Neuron (in vitro differentiated cells): Measurements from ENCODE around the gene PTPRG.

Experiments used
- H2AFZ ChIP-seq: one replicate; pipeline ENCODE4 v1.6.1; 2013; ENCODE audit warnings: low read depth, mild to moderate bottlenecking, inconsistent platforms, low read length, moderate library complexity
- H3K27me3 ChIP-seq: one replicate; pipeline ENCODE4 v1.6.1; 2013; ENCODE audit warnings: low read length; ENCODE audit not compliant: insufficient read depth
- H3K36me3 ChIP-seq: one replicate; pipeline ENCODE4 v1.6.1; 2013; ENCODE audit warnings: low read length; ENCODE audit not compliant: insufficient read depth
- H3K4me1 ChIP-seq: one replicate; pipeline ENCODE4 v1.6.1; 2013; ENCODE audit warnings: low read length; ENCODE audit not compliant: insufficient read depth
- H3K4me3 ChIP-seq: 2 replicates; pipeline ENCODE4 v1.5.1; 2013; ENCODE audit warnings: mild to moderate bottlenecking, low read length, moderate library complexity
- H3K9me3 ChIP-seq: one replicate; pipeline ENCODE4 v1.6.1; 2013; ENCODE audit warnings: low read length

PTPRG gene

GRCh38 chr3:61832375-61833229 is 271.2 kb downstream of the PTPRG start:
- H3K36me3 ChIP-seq, result no peaks in the 10 kb centered on the region
- no peaks in the 10 kb centered on the region for H3K27me3 ChIP-seq
- H3K9me3 ChIP-seq, result no peaks in the 10 kb centered on the region
- H3K4me3 ChIP-seq, result no peak overlapping the region
- no peak overlapping the region for H2AFZ ChIP-seq
- H3K4me1 ChIP-seq, result no peaks in the 10 kb centered on the region

- Histone ChIP-seq H3K27me3 (no peaks in the 10 kb centered on the region), H3K9me3 (no peaks in the 10 kb centered on the region), H3K36me3 (no peaks in the 10 kb centered on the region), H3K4me1 (no peaks in the 10 kb centered on the region), H3K4me3 (no peak overlapping the region), H2AFZ (no peak overlapping the region)
Observed at GRCh38 chr3:61839256-61839655, 277.9 kb downstream of the PTPRG start.

- H3K36me3 ChIP-seq, result no peaks in the 10 kb centered on the region
- H3K9me3 ChIP-seq, result no peaks in the 10 kb centered on the region
- no peak overlapping the region for H2AFZ ChIP-seq
- H3K27me3 ChIP-seq, result no peaks in the 10 kb centered on the region
- no peaks in the 10 kb centered on the region for H3K4me1 ChIP-seq
- no peak overlapping the region for H3K4me3 ChIP-seq
Observed at GRCh38 chr3:61841111-61841845, 279.9 kb downstream of the PTPRG start.

GRCh38 chr3:61841988-61842387 is 280.6 kb downstream of the PTPRG start:
- H3K4me1 ChIP-seq, result no peaks in the 10 kb centered on the region
- H3K9me3 ChIP-seq, result no peaks in the 10 kb centered on the region
- no peaks in the 10 kb centered on the region for H3K27me3 ChIP-seq
- H2AFZ ChIP-seq, result no peak overlapping the region
- no peak overlapping the region for H3K4me3 ChIP-seq
- no peaks in the 10 kb centered on the region for H3K36me3 ChIP-seq

GRCh38 chr3:61844346-61844745 is 283.0 kb downstream of the PTPRG start:
- no peaks in the 10 kb centered on the region for H3K9me3 ChIP-seq
- H3K4me3 ChIP-seq, result no peak overlapping the region
- no peaks in the 10 kb centered on the region for H3K4me1 ChIP-seq
- H3K27me3 ChIP-seq, result no peaks in the 10 kb centered on the region
- no peaks in the 10 kb centered on the region for H3K36me3 ChIP-seq
- H2AFZ ChIP-seq, result no peak overlapping the region

- H3K9me3 ChIP-seq, result no peaks in the 10 kb centered on the region
- H3K4me3 ChIP-seq, result no peak overlapping the region
- no peak overlapping the region for H2AFZ ChIP-seq
- H3K27me3 ChIP-seq, result no peaks in the 10 kb centered on the region
- no peaks in the 10 kb centered on the region for H3K36me3 ChIP-seq
- H3K4me1 ChIP-seq, result no peaks in the 10 kb centered on the region
Observed at GRCh38 chr3:61846488-61846887, 285.1 kb downstream of the PTPRG start.

- no peaks in the 10 kb centered on the region for H3K36me3 ChIP-seq
- H3K27me3 ChIP-seq, result no peaks in the 10 kb centered on the region
- H3K4me3 ChIP-seq, result no peak overlapping the region
- H3K9me3 ChIP-seq, result no peaks in the 10 kb centered on the region
- no peaks in the 10 kb centered on the region for H3K4me1 ChIP-seq
- H2AFZ ChIP-seq, result no peak overlapping the region
Observed at GRCh38 chr3:61847784-61848462, 286.6 kb downstream of the PTPRG start.

- Histone ChIP-seq H3K9me3 (no peaks in the 10 kb centered on the region), H3K27me3 (no peaks in the 10 kb centered on the region), H2AFZ (no peak overlapping the region), H3K4me1 (no peaks in the 10 kb centered on the region), H3K36me3 (no peaks in the 10 kb centered on the region), H3K4me3 (no peak overlapping the region)
Observed at GRCh38 chr3:61848885-61849284, 287.5 kb downstream of the PTPRG start.

GRCh38 chr3:61853912-61854311 is 292.5 kb downstream of the PTPRG start:
- no peak overlapping the region for H3K4me3 ChIP-seq

GRCh38 chr3:61855211-61855610 is 293.8 kb downstream of the PTPRG start:
- no peak overlapping the region for H2AFZ ChIP-seq
- H3K4me1 ChIP-seq, result no peaks in the 10 kb centered on the region
- H3K27me3 ChIP-seq, result no peaks in the 10 kb centered on the region
- H3K4me3 ChIP-seq, result no peak overlapping the region
- H3K36me3 ChIP-seq, result no peaks in the 10 kb centered on the region
- H3K9me3 ChIP-seq, result no peaks in the 10 kb centered on the region

More at GRCh38 chr3:61853912-61854311, 292.5 kb downstream of the PTPRG start:
- Histone ChIP-seq H3K36me3 (no peaks in the 10 kb centered on the region), H3K9me3 (no peaks in the 10 kb centered on the region), H3K27me3 (no peaks in the 10 kb centered on the region), H2AFZ (no peak overlapping the region), H3K4me1 (no peaks in the 10 kb centered on the region)

- Histone ChIP-seq H3K36me3 (no peaks in the 10 kb centered on the region), H3K27me3 (no peaks in the 10 kb centered on the region), H3K4me1 (no peaks in the 10 kb centered on the region), H2AFZ (no peak overlapping the region), H3K9me3 (no peaks in the 10 kb centered on the region), H3K4me3 (no peak overlapping the region)
Observed at GRCh38 chr3:61857297-61857696, 295.9 kb downstream of the PTPRG start.

GRCh38 chr3:61858054-61858453 is 296.7 kb downstream of the PTPRG start:
- Histone ChIP-seq H3K36me3 (no peaks in the 10 kb centered on the region), H3K27me3 (no peaks in the 10 kb centered on the region), H3K4me3 (no peak overlapping the region), H2AFZ (no peak overlapping the region), H3K9me3 (no peaks in the 10 kb centered on the region), H3K4me1 (no peaks in the 10 kb centered on the region)

- Histone ChIP-seq H3K36me3 (no peaks in the 10 kb centered on the region), H3K9me3 (no peaks in the 10 kb centered on the region), H2AFZ (no peak overlapping the region), H3K4me3 (no peak overlapping the region), H3K27me3 (no peaks in the 10 kb centered on the region), H3K4me1 (no peaks in the 10 kb centered on the region)
Observed at GRCh38 chr3:61861410-61861809, 300.0 kb downstream of the PTPRG start.
